Measurements from ENCODE around the gene ITPR3.

GRCh38 chr6:33654831-33655554 lies 33.9 kb downstream of the ITPR3 start:
- TF ChIP-seq CTCF (IDR thresholded peaks at IDR 0.05) (no peak), GABPA (IDR thresholded peaks at IDR 0.05; ENCODE audit: low read depth) (no peak), PBX3 (IDR thresholded peaks at IDR 0.05) (no peak; the same call in 1 of the 2 replicates), RAD21 (IDR thresholded peaks at IDR 0.05; ENCODE audit: low read length) (no peak), NFIC (IDR thresholded peaks at IDR 0.05; ENCODE audit: borderline replicate concordance) (0 out of 2 replicates have a peak, but pooled peaks have one; percentile 10), JUND (IDR thresholded peaks at IDR 0.05) (no peak), EP300 (IDR thresholded peaks at IDR 0.05; ENCODE audit: borderline replicate concordance in 1 of 2, low read depth in 1 of 2, low read length in 1 of 2) (peak in 1 of 2 experiments; percentile 14; a peak in 1 of 4 replicates), ELF1 (IDR thresholded peaks at IDR 0.05) (no peak), POLR2AphosphoS5 (IDR thresholded peaks at IDR 0.05; ENCODE audit: low read depth, low read length) (peak; percentile 48; the same call in 1 of the 2 replicates), ZBTB33 (IDR thresholded peaks at IDR 0.05; ENCODE audit: borderline replicate concordance, low read depth) (no peak), RFX5 (IDR thresholded peaks at IDR 0.05; ENCODE audit: low read length) (no peak), MAX (IDR thresholded peaks at IDR 0.05; ENCODE audit: low read depth) (no peak), SIN3A (IDR thresholded peaks at IDR 0.05; ENCODE audit: borderline replicate concordance, low read depth, low read length) (no peak), NRF1 (IDR thresholded peaks at IDR 0.05; ENCODE audit: low read depth, low read length) (no peak)
